GM15510 (cell line): Measurements from ENCODE around the gene PLA2G4A.

Experiments used
- POLR2A ChIP-seq: IDR thresholded peaks from 3 replicates; pipeline ENCODE4 v1.6.1; 2011; ENCODE audit warnings: borderline replicate concordance; ENCODE audit not compliant: insufficient read length; ENCODE audit errors: extremely low read depth

The PLA2G4A gene

DNA sequence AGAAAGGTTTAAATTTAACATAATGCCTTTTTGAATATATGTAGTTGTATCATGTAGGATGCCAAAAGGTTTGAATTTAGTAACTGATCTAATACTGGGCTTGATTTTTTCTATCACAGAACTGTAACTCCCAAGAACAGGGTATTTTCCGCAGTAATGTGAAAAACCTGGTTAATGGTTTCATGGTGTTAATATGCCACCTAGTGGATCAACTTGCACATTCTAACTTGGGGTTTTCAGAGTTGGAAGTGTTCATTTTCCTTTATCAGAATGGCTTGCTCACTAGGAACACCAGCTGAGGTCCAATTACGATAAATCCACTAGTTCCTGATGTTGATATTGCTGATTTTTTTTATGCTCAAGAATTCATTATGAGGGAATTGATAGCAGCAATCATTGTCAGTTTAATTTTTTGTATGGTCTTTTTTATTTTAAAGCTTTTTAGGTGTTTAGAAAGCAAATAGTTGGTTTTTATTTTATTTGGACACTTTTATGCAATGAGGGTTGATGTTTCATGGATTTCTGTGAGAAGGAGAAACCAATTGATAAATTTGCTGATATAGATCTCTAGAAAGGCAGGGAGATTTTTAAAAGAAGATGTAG, 157.2 kb downstream of the PLA2G4A start:
- no peak for TF ChIP-seq POLR2A

DNA sequence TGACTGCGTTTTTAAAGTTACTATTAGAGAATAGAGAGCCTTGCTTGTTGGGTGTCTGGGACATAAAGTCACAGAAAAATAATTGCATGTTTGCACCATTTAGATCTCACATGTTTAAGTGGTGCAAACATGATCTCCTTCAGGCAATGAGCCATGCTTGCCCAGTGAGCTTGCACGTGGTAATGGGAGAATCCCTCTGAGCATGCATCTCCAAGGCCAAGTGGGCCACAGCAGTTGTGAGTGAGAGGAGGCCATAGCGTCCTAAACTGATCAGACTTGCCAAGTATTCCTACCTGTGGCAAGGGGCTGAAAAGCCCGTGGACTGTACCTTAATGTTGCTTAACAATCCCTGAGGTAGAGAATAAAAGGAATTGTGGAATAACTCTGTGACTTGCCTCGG, 158.3 kb downstream of the PLA2G4A start:
- no peak for TF ChIP-seq POLR2A

DNA sequence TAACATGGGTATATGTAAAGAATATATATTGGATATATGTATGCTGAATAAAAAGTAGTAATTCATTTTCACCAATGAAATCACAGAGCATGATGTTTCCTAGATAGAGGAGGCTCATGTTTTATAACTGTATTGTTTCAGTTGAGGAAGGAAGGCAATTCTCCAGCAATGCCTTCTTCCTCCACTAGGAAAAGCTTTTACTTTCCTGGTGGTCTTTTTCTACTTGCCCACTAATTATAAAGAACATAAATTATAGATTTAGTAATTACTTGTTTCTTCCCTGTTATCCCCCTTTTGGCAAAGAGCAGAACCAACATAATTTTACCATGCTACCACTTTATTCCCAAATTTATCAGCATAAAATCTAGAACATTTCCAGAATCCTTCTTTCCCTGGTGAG, 159.0 kb downstream of the PLA2G4A start:
- TF ChIP-seq POLR2A = no peak

DNA sequence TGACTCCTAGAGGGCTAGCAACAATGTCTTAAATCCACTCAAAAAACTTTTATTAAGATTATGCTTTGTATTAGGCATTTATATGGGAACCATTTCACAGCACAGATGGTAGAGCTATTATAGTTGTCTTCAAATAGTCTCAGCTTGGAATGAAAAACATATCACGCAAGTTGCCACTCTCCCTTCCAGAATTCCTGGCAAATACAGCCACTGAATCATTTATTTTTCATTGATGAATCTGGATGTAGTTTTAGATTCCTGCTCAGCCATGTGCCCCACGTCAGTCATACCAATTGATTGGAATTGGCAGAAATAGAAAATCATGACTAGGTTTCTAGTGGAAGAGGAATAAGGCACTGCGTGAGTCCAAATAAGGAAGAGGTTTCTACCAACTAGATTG, 165.2 kb downstream of the PLA2G4A start:
- TF ChIP-seq POLR2A = no peak

DNA sequence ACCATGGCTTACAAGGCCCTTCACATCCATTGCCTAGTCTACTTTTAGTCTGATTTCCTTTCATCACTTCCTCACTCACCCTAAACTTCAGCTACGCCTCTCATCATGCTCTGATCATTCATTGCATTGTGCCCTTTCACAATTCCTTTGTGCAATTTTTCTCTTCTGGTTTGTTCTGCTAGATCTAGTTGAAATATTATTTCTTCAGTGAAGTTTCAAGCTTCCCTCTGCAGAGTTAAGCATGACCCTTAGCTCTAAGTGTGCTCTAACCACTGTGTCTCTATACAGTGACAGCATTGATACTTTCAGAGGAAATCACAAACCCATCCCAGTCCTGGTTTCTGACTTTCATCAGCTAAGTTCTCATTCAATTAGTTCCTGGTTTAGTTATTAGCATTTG, 166.1 kb downstream of the PLA2G4A start:
- no peak for TF ChIP-seq POLR2A

DNA sequence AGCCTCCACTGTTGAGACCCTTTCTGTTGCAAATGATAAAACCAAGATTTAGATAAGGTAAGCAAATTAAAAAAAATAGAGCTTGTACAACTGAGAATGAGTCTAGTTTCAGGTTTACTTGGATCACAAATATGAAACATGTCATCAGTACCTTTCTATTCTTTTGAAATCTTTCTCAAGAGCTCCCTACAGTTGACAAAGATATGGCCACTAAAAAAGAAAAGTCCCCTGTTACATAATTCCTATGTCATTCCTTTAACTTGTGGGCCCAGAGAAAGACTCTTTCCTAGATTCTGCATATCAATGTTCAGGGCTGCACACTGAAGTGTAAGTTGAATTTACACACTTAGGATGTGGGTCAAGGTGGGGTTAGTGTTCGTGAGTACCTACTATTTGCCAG, 168.1 kb downstream of the PLA2G4A start:
- no peak for TF ChIP-seq POLR2A

DNA sequence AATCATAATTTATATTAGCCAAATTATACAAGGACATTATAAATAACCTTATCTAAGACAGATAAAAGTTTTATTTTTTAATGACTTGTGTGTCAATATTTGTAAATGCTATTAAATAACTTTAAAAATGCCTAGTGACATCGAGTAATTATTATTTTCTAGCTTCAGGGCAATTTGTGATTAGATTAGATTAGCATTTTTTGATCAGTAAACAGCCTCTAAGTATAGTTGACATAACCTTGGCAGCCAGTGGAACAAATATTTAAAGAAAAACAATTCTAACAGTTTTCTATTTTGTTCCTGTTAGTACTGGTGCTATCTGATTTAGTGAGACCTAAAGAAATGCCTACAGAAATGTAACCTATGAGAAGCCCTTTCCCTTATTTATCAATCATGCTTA, 169.1 kb downstream of the PLA2G4A start:
- no peak for TF ChIP-seq POLR2A

DNA sequence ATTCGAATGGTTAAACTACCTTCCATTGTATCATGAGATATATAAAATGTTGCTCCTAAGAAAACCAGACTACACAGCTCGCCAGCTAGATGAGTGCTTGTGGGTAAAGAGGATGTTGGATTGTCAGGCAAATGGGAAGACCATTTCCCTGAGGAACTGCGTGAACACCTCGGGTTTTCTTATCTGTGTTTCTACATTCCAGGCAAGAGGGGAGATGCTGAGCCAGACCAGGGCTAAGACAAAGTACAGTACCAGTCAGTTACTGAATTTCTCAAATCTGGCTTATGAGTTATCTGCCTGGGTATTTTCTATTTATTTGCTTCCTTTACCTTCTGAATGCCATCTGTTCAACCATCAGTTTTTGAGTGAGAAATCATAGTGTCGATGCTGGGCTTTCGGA, 170.8 kb downstream of the PLA2G4A start:
- TF ChIP-seq POLR2A = no peak

DNA sequence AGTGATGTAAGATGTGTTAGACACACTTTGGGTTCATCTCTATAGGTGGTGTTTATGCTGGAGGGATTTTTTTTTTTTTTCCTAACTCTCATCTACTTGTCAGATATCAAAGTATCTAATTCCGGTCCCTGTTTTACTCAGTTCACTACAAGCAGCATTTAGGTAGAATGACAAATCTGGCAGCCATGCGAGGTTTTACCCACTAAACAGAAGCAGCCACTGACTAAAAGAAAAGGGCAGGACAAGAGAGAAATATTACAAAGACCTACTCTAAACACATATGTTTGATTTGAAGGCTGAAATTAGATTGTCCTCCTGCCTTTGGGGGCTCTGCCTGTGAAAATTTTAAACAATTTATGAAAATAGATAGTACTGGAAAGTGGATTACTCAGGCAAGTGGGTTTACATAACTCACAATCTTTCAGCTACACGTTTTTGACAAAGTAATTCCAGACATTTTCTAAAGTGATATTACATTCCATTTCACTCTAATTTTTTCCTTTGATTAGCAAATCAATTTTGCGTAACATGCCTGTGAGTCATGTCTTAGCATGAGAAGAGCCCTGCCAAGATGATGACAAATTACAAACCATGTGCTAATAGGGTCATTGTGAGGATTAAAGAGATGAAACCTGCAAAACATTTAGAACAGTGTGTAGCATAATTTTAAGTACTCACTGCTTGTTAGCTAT, 172.6 kb downstream of the PLA2G4A start:
- TF ChIP-seq POLR2A = no peak

DNA sequence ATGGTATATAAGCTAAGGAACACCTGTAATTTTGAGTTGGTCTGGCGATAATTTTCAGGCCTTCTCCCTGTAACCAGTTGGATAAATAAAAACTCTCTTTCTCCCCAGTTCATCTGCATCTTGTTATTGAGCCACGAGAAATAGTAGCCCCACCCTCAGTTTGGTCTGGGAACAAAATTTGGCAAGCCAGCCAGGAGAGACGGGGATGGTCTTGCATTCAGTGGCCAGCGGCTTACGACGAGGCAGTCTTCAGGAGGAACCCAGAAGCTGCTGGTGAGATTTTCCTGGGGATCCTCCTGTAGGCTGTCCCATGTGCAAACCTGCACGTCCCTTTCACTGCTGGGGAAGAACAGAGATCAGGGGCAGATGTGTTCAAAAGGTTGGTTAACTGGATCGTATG, 174.6 kb downstream of the PLA2G4A start:
- TF ChIP-seq POLR2A = no peak

DNA sequence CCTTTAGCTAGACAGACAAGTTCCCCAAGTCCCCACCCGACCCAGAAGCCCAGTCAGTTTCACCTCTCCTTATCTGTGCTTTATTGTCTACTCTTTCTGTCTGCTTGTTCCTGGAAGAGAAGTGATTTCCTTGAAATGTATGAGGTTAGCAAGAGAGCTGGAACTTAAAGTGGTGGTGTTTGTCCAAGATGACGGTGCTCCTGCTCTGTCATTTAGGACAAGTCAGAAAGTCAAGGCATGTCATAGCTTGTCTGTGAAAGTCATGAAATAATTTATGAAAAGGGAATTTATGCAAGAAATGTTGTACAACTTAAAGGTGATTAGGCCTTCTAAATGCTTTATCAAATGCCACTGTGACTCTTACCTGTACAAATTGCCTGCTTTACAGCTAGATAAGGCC, 178.1 kb downstream of the PLA2G4A start:
- no peak for TF ChIP-seq POLR2A

DNA sequence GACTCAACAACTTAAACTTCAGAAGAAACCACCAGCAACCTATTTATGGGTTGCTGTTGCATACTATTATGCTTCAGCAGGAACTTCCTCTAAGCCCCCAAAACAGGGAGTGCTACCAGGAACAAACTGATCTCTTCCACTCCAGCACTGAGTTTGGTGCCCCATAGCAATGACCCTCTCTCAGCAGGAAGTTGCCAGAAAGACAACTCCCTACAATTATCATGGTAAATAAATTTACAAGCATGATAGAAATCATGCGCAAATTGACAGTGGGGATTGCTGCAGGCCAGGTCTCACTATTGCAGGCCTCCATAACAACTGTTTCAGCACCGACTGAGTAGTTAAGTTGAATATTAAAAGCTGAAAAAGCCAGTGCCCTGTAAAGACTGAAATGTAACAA, 180.6 kb downstream of the PLA2G4A start:
- TF ChIP-seq POLR2A = no peak

DNA sequence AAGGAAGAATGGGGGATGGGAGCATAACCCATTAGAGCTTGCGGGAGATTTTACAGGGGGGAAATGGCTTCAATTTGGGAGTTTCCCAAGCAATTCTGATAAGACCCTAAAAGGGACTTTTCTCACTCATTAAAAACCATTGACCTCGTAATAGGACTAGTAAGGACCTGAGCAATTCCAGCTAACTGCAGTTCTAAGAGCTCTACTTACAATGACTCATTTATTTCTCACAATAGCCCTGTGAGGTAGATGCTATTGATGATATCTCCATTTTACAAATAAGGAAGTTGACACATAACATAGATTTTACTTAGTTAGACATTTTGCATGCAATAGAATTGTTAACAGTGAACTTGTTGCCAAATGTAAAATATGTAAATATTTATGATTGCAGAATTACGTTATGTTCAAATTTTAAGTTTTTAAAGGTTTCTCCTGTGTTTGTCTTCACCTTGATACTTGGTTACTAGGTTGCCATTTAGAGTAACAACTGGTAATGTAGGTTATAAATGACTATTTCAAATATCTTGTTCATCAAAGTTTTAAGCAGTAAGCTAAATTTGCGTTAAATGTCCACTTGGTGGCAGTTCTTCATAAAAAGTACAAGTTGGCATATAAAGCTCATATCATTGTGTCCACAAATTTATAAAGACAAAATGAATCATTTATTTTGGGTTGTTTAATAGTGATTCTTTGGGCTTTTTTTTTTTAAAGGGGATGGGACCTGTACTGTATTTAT, 182.0 kb downstream of the PLA2G4A start:
- TF ChIP-seq POLR2A = no peak

DNA sequence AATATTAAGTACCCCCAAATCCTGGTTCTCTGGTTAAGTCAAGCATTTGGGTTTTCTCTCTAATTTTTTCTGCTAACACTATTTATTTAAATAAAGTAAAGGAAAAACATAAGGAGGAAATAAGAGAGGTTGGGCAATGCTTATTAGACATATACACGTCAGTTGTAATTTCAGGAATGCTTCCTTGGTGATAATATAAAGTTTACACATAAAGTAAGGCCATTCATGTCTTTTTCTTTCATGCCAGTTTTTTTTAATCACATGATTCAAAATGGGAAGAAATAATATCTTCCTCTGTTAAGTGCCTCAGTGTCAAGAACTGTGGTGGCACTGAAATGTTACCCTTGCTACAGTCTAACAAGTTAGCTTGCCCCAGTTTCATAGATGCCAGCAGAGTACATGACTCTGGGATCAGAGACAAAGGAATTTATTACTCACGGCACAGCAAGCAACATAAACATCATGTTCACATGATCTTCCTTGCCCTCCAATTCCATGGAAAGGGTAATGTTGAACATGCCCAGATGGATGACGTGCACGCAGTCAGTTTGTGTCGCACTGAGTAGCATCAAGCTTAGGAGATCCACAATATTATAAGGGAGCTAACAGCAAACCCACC, 184.9 kb downstream of the PLA2G4A start:
- TF ChIP-seq POLR2A = no peak

DNA sequence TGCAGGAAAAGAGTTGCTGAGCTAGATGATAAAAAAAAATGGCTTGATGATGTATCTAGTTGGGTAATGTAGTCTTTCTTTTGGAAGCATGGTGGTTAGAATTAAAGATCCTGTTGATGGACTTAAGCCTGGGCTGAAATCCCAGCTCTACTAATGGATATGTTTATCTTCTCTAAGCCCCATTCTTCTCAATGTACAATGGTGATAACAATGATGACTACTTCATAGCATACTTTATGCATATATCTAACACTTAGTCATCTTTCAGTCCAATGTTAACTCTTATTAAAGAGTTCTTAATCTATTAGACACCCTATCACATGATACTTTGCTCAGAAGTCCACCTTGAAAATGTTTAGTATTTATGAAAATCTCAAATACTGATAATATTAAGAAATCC, 189.5 kb downstream of the PLA2G4A start:
- no peak for TF ChIP-seq POLR2A
